Loucy (cell line): ENCODE measurements around the gene COP1.

Experiments
- H2AFZ ChIP-seq: fragments of 200-600 bp; sonication (generic); 2 replicates; pipeline ENCODE4 v1.6.0; 2016; ENCODE audit warnings: antibody characterized with exemption, mild to moderate bottlenecking, low read length, moderate library complexity
- H3F3A ChIP-seq: fragments of 200-600 bp; 2 replicates; pipeline ENCODE4 v1.6.0; 2016; ENCODE audit warnings: antibody characterized with exemption, low read depth, mild to moderate bottlenecking
- H3K27me3 ChIP-seq: fragments of 200-600 bp; sonication (generic); 2 replicates; pipeline ENCODE4 v1.6.1; 2014; ENCODE audit warnings: low read length, mild to moderate bottlenecking; ENCODE audit not compliant: insufficient read depth, poor library complexity, severe bottlenecking
- H3K36me3 ChIP-seq: fragments of 200-600 bp; sonication (generic); 2 replicates; pipeline ENCODE4 v1.6.1; 2016; ENCODE audit warnings: low read length; ENCODE audit not compliant: insufficient read depth
- H3K4me1 ChIP-seq: fragments of 200-600 bp; sonication (generic); 2 replicates; pipeline ENCODE4 v1.5.1; 2014; ENCODE audit warnings: low read length, mild to moderate bottlenecking; ENCODE audit not compliant: insufficient read depth, poor library complexity, severe bottlenecking
- H3K4me2 ChIP-seq: fragments of 200-600 bp; sonication (generic); 2 replicates; pipeline ENCODE4 v1.6.0; 2014; ENCODE audit warnings: antibody characterized with exemption, low read length, low read depth, mild to moderate bottlenecking; ENCODE audit not compliant: poor library complexity, severe bottlenecking
- H3K4me3 ChIP-seq: fragments of 200-600 bp; sonication (generic); 2 replicates; pipeline ENCODE4 v1.5.1; 2014; ENCODE audit warnings: low read length, mild to moderate bottlenecking, mixed read lengths; ENCODE audit not compliant: poor library complexity, severe bottlenecking
- H3K79me2 ChIP-seq: fragments of 200-600 bp; sonication (generic); 2 replicates; pipeline ENCODE4 v1.6.1; 2014; ENCODE audit warnings: low read length; ENCODE audit not compliant: insufficient read depth
- H3K9ac ChIP-seq: fragments of 200-600 bp; sonication (generic); 2 replicates; pipeline ENCODE4 v1.6.0; 2014; ENCODE audit warnings: mild to moderate bottlenecking, low read depth, low read length, moderate library complexity; ENCODE audit not compliant: poor library complexity, severe bottlenecking
- H3K9me2 ChIP-seq: fragments of 200-600 bp; sonication (generic); replicated peaks from 2 replicates; pipeline ENCODE4 v1.6.1; 2016; ENCODE audit warnings: low read depth, low read length, mixed read lengths
- H3K9me3 ChIP-seq: fragments of 200-600 bp; sonication (generic); 2 replicates; pipeline ENCODE4 v1.6.1; 2014; ENCODE audit warnings: mild to moderate bottlenecking, antibody characterized with exemption, low read length, low read depth; ENCODE audit not compliant: insufficient read depth
- H4K20me1 ChIP-seq: fragments of 200-600 bp; sonication (generic); 2 replicates; pipeline ENCODE4 v1.6.0; 2014; ENCODE audit warnings: antibody characterized with exemption, low read length, mild to moderate bottlenecking; ENCODE audit not compliant: insufficient read depth, poor library complexity, severe bottlenecking
- CTCF ChIP-seq: fragments of 200-600 bp; sonication (generic); conservative IDR thresholded peaks from 2 replicates; pipeline ENCODE4 v1.5.1; 2014; ENCODE audit warnings: mild to moderate bottlenecking, antibody characterized with exemption, low read length
- EZH2phosphoT487 ChIP-seq: fragments of 200-600 bp; IDR thresholded peaks from 2 replicates; pipeline ENCODE4 v1.6.1; 2018; ENCODE audit warnings: antibody characterized with exemption, mild to moderate bottlenecking, moderate library complexity, borderline replicate concordance

COP1 gene

GRCh38 chr1:176073524-176074157 is 133.4 kb downstream of the COP1 start:
- no peak overlapping the region for H2AFZ ChIP-seq
- H3K9ac ChIP-seq = no peak overlapping the region
- H3K9me2 ChIP-seq = no peaks in the 10 kb centered on the region
- H3K4me3 ChIP-seq = no peak overlapping the region
- H3K9me3 ChIP-seq = peaks cover 4% of the 10 kb centered on the region; the same call in 1 of the 2 replicates
- H3K4me1 ChIP-seq = no peaks in the 10 kb centered on the region
- H4K20me1 ChIP-seq = peaks cover 6% of the 10 kb centered on the region
- H3K4me2 ChIP-seq = no peak overlapping the region
- H3K27me3 ChIP-seq = no peaks in the 10 kb centered on the region
- no peaks in the 10 kb centered on the region for H3F3A ChIP-seq
- H3K79me2 ChIP-seq = peaks cover 26% of the 10 kb centered on the region; the same call in 1 of the 2 replicates
- TF ChIP-seq CTCF (peak; percentile 85), EZH2phosphoT487 (no peak)
- peaks cover 28% of the 10 kb centered on the region; the same call in 1 of the 2 replicates for H3K36me3 ChIP-seq

- Histone ChIP-seq H3K9me2 (no peaks in the 10 kb centered on the region), H3K79me2 (peaks cover 3% of the 10 kb centered on the region; the same call in 1 of the 2 replicates), H4K20me1 (peaks cover 6% of the 10 kb centered on the region), H3K36me3 (peaks cover 17% of the 10 kb centered on the region; the same call in 1 of the 2 replicates), H3F3A (no peaks in the 10 kb centered on the region), H3K27me3 (no peaks in the 10 kb centered on the region), H3K9ac (no peak overlapping the region), H3K4me2 (no peak overlapping the region), H3K4me3 (no peak overlapping the region), H3K9me3 (no peaks in the 10 kb centered on the region), H2AFZ (no peak overlapping the region), H3K4me1 (no peaks in the 10 kb centered on the region)
- TF ChIP-seq CTCF = no peak
Observed at GRCh38 chr1:176068901-176069300, 138.2 kb downstream of the COP1 start.

- Histone ChIP-seq H3F3A (no peaks in the 10 kb centered on the region), H3K4me2 (no peak overlapping the region), H3K27me3 (no peaks in the 10 kb centered on the region), H3K79me2 (peaks cover 3% of the 10 kb centered on the region; the same call in 1 of the 2 replicates), H3K4me1 (no peaks in the 10 kb centered on the region), H3K36me3 (peaks cover 13% of the 10 kb centered on the region; the same call in 1 of the 2 replicates), H3K9me2 (no peaks in the 10 kb centered on the region), H4K20me1 (no peaks in the 10 kb centered on the region), H2AFZ (no peak overlapping the region), H3K9me3 (no peaks in the 10 kb centered on the region), H3K9ac (no peak overlapping the region), H3K4me3 (no peak overlapping the region)
- no peak for TF ChIP-seq CTCF
- TF ChIP-seq EZH2phosphoT487 = no peak
Observed at GRCh38 chr1:176068256-176068655, 138.8 kb downstream of the COP1 start.
